ENCODE data around the gene GNAS. TPM values are rescaled to one million over a fixed set of nuclear protein-coding genes. Genes with fewer than 3 reads are reported as not detected.
A peak's percentile ranks its signal among the peaks of the same experiment; 100 is the strongest.

Gene GNAS
- total RNA-seq, 4 donors from 2014 or later = 521 to 893 (median 652) TPM

DNA sequence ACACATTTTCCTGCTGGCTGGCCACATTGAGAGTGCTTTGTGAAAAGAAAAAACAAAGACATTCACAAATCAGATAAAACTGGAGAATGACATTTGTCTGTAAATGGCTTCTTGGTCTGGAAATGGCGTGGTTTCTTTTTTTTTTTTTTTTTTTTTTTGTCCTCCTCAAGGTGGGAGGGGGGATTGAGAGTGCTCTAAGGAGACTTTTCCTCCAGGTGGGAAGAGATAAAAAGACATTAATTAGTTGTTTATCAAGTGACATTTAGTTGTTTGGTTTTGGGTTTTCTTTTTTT lies 40.4 kb downstream of the GNAS start:
- ATAC-seq = no peak
- peak overlapping the region; percentile 92 to 100 for H3K4me3 ChIP-seq
- no peak for TF ChIP-seq CTCF (IDR thresholded peaks at IDR 0.05)
- TF ChIP-seq POLR2AphosphoS5 (IDR thresholded peaks at IDR 0.05) = no peak
- no peak for TF ChIP-seq EP300 (IDR thresholded peaks at IDR 0.05)
- no peak for TF ChIP-seq POLR2A (IDR thresholded peaks at IDR 0.05)
- peak overlapping the region; percentile 98 to 100 (median 98) for H3K27ac ChIP-seq
- H3K4me1 ChIP-seq = peaks cover 9 to 65% (median 47%) of the 10 kb centered on the region in 3 donors
- no peaks in the 10 kb centered on the region for H3K9me3 ChIP-seq
- 0% methylated on average over 1 of the region's 1 CpG for whole genome bisulfite sequencing, 2 donors (ENCODE audit: low coverage in 1 of 2)
- H3K36me3 ChIP-seq = no peaks in the 10 kb centered on the region
- H3K27me3 ChIP-seq = no peaks in the 10 kb centered on the region

DNA sequence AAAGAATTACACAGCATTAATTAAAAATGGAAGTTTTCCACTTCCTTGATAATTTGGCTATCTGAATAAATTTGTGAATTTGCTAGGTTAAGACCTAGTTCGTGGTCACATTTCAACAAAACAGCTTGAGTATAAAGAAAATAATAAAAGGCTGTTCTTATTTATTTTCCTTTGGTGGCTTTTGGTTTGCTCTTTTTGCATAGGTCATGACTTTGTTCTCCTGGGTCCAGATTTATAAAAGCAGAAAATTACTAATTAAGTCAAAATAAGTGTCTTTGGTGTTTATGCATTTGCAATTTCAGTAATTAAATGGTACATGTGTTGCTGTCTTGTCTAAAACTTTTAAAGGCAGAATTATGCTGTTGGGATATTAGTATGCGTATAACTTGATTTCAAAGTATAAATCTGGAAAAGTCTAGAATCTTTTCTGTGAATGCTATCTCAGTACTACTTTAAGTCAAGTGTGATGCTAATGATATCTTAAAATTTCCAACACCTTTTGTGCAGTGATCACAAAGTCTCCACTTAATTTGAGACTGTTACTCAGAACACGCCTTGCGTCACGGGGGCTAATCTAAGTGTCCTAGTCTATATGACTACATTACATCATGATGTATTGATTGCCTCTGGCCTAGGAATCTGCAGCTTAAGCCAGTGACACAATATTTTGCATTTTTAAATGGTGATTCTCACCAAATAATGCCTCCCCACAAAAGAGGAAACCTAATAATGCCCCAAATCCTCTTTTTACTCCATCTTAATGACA lies 41.0 kb downstream of the GNAS start:
- Histone ChIP-seq H3K27me3 (no peaks in the 10 kb centered on the region), H3K27ac (peak overlapping the region in 3 of 4 donors; percentile 28 to 100 (median 98)), H3K36me3 (no peaks in the 10 kb centered on the region), H3K9me3 (no peaks in the 10 kb centered on the region), H3K4me3 (peak overlapping the region in 1 of 2 donors; percentile 92), H3K4me1 (peaks cover 9 to 68% (median 50%) of the 10 kb centered on the region in 3 donors)
- no peak for TF ChIP-seq POLR2A (IDR thresholded peaks at IDR 0.05)
- no peak for TF ChIP-seq EP300 (IDR thresholded peaks at IDR 0.05)
- TF ChIP-seq POLR2AphosphoS5 (IDR thresholded peaks at IDR 0.05) = no peak
- TF ChIP-seq CTCF (IDR thresholded peaks at IDR 0.05) = no peak
- WGBS, 2 donors (ENCODE audit: low coverage in 1 of 2) = 24 to 36% methylated on average over 5 of the region's 5 CpGs
- no peak for ATAC-seq

DNA sequence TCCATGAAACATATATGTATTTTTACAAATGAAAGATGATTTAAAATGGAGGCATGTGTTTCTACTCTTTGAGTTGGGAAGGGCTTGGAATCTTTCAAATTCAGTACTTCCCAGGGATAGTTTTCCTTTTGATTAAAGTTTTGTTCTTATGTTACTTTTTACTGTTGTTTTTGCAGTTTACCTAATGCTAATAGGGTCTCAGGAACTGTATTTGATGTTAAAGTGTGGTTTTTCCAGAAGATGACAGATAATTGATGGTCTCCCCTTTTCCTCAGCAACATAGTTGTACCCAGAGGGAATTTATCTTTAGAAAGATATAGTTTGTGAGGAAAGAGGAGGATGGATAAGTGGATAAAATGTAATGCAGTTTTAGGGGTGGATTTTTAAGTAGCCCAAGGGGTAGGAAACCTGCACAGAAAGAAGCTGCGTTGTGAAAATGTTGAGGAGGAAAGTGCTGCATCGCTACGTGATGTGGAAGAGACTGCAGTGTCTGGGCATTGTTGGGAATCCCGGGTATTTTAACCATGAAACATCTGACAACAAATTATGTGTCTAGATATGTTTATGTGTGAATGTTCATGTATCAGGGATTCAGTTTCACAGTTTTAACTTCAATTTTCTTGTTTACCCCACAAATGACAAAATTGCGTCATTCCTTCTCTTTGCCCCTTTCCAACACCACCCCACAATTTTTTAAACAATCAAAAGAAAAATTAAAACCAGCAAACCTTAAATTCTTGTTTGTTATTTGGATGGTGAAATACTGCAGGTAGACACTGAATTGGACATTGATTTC lies 42.3 kb downstream of the GNAS start:
- Histone ChIP-seq H3K4me1 (peaks cover 9 to 79% (median 54%) of the 10 kb centered on the region in 3 donors), H3K27me3 (no peaks in the 10 kb centered on the region), H3K9me3 (no peaks in the 10 kb centered on the region), H3K27ac (peak overlapping the region in 2 of 4 donors; percentile 51 to 98), H3K36me3 (no peaks in the 10 kb centered on the region), H3K4me3 (peak overlapping the region in 1 of 2 donors; percentile 16)
- ATAC-seq = no peak
- TF ChIP-seq CTCF (IDR thresholded peaks at IDR 0.05) = no peak
- TF ChIP-seq EP300 (IDR thresholded peaks at IDR 0.05) = no peak
- TF ChIP-seq POLR2AphosphoS5 (IDR thresholded peaks at IDR 0.05) = no peak
- TF ChIP-seq POLR2A (IDR thresholded peaks at IDR 0.05) = no peak
- WGBS, 2 donors (ENCODE audit: low coverage in 1 of 2) = 23 to 26% methylated on average over 5 of the region's 5 CpGs

GRCh38 chr20:58895448-58896180 lies 43.1 kb downstream of the GNAS start:
- Histone ChIP-seq H3K27ac (peak overlapping the region in 3 of 4 donors; percentile 16 to 51 (median 45)), H3K27me3 (no peaks in the 10 kb centered on the region)
- no peak for ATAC-seq

More at GRCh38 chr20:58895448-58896180, 43.1 kb downstream of the GNAS start:
- TF ChIP-seq EP300 (IDR thresholded peaks at IDR 0.05) (no peak), CTCF (IDR thresholded peaks at IDR 0.05) (no peak), POLR2A (IDR thresholded peaks at IDR 0.05) (no peak), POLR2AphosphoS5 (IDR thresholded peaks at IDR 0.05) (no peak)
- Histone ChIP-seq H3K36me3 (no peaks in the 10 kb centered on the region), H3K4me1 (peaks cover 9 to 79% (median 54%) of the 10 kb centered on the region in 3 donors), H3K9me3 (no peaks in the 10 kb centered on the region), H3K4me3 (peak overlapping the region in 1 of 2 donors; percentile 16)
- WGBS, 2 donors (ENCODE audit: low coverage in 1 of 2) = 29 to 30% methylated on average over 3 to 12 of the region's 13 CpGs

Measured in gastroesophageal sphincter (tissue), 4 donors.